Measurements from ENCODE around the gene FES. TPM values are rescaled to one million over a fixed set of nuclear protein-coding genes. Genes with fewer than 3 reads are reported as not detected.
"Not testable (repeated sequence)": the region's sequence is repeated elsewhere in the genome, so short reads cannot be mapped to it uniquely, and the experiment has no call there.

The FES gene
- total and polyA plus RNA-seq, 8 donors = 3.9 to 26.5 (median 9.1) TPM

GRCh38 chr15:90924375-90924774, 40.1 kb downstream of the FES start:
- Histone ChIP-seq H3K4me1 (peaks cover 0 to 9% (median 0%) of the 10 kb centered on the region in 3 donors), H3K36me3 (peaks cover 0 to 20% (median 9%) of the 10 kb centered on the region in 3 donors), H3K27me3 (no peaks in the 10 kb centered on the region), H3K4me3 (no peak overlapping the region), H3K27ac (no peak overlapping the region), H3K9me3 (no peaks in the 10 kb centered on the region)
- no peak for ATAC-seq
- DNase-seq = no peak
- FAIRE-seq = no peak
- intact Hi-C loops (cut with DNase I) = no loop called here
- 84 to 91% methylated on average over 5 of the region's 5 CpGs for WGBS, 2 donors
- TF ChIP-seq, protein P1, sequence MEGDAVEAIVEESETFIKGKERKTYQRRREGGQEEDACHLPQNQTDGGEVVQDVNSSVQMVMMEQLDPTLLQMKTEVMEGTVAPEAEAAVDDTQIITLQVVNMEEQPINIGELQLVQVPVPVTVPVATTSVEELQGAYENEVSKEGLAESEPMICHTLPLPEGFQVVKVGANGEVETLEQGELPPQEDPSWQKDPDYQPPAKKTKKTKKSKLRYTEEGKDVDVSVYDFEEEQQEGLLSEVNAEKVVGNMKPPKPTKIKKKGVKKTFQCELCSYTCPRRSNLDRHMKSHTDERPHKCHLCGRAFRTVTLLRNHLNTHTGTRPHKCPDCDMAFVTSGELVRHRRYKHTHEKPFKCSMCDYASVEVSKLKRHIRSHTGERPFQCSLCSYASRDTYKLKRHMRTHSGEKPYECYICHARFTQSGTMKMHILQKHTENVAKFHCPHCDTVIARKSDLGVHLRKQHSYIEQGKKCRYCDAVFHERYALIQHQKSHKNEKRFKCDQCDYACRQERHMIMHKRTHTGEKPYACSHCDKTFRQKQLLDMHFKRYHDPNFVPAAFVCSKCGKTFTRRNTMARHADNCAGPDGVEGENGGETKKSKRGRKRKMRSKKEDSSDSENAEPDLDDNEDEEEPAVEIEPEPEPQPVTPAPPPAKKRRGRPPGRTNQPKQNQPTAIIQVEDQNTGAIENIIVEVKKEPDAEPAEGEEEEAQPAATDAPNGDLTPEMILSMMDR (IDR thresholded peaks at IDR 0.05) = no peak

DNA sequence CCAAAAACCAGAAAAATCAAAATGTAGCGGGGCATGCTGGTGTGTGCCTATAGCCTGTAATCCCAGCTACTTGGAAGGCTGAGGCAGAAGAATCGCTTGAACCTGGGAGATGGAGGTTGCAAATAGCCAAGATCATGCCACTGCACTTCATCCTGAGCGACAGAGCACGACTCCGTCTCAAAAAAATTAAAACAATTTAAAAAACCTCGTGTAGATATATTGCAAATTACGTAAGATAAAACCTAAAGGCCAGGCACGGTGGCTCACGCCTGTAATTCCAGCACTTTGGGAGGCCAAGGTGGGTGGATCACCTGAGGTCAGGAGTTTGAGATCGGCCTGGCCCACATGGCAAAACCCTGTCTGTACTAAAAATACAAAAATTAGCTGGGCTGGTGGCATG, 42.5 kb downstream of the FES start:
- intact Hi-C loops (cut with DNase I); H3K4me3 ChIP-seq; H3K9me3 ChIP-seq; H3K27ac ChIP-seq; FAIRE-seq; ATAC-seq; H3K36me3 ChIP-seq; H3K27me3 ChIP-seq: not testable (repeated sequence)
- DNase-seq = peak in 1 of 6 donors; percentile 1
- WGBS, 2 donors = 87 to 92% methylated on average over 10 of the region's 10 CpGs
- H3K4me1 ChIP-seq = peaks cover 0 to 21% (median 10%) of the 10 kb centered on the region in 3 donors

DNA sequence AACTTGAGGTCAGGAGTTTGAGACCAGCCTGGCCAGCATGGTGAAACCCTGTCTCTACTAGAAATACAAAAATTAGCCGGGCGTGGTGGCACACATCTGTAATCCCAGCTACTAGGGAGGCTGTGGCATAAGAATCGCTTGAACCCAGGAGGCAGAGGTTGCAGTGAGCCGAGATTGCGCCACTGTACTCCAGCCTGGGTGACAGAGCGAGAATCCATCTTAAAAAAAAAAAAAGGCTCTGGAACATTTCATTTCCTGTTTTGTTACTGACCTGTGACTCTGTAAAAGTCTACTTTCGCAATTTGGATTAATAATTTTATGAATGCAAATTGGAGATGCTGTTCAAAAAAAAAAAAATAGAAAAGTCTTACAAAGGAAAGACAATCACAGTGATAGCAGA, 43.8 kb downstream of the FES start:
- intact Hi-C loops (cut with DNase I); H3K27me3 ChIP-seq; ATAC-seq; H3K9me3 ChIP-seq; H3K4me3 ChIP-seq; H3K36me3 ChIP-seq; FAIRE-seq; H3K27ac ChIP-seq; DNase-seq: not testable (repeated sequence)
- WGBS, 2 donors = 95 to 96% methylated on average over 7 of the region's 7 CpGs
- peaks cover 0 to 21% (median 10%) of the 10 kb centered on the region in 3 donors for H3K4me1 ChIP-seq

GRCh38 chr15:90929246-90930019, 45.1 kb downstream of the FES start:
- H3K9me3 ChIP-seq = no peaks in the 10 kb centered on the region
- H3K4me1 ChIP-seq = peaks cover 0 to 21% (median 11%) of the 10 kb centered on the region in 3 donors
- DNase-seq = peak in 1 of 6 donors; percentile 15
- peak overlapping the region; percentile 71 to 96 (median 84) for H3K27ac ChIP-seq
- H3K36me3 ChIP-seq = no peaks in the 10 kb centered on the region
- TF ChIP-seq, protein P1 (IDR thresholded peaks at IDR 0.05) = no peak
- WGBS, 2 donors = 46 to 51% methylated on average over 21 of the region's 21 CpGs
- intact Hi-C loops (cut with DNase I) = no loop called here
- no peak for ATAC-seq
- H3K27me3 ChIP-seq = no peaks in the 10 kb centered on the region
- H3K4me3 ChIP-seq = peak overlapping the region; percentile 38 to 84 (median 54)
- no peak for FAIRE-seq

GRCh38 chr15:90930861-90931574, 46.7 kb downstream of the FES start:
- no peaks in the 10 kb centered on the region for H3K36me3 ChIP-seq
- no peaks in the 10 kb centered on the region for H3K27me3 ChIP-seq
- WGBS, 2 donors = 44 to 53% methylated on average over 15 of the region's 15 CpGs
- ATAC-seq (no peak), DNase-seq (peak in 1 of 6 donors; percentile 35), FAIRE-seq (no peak)
- intact Hi-C loops (cut with DNase I) = no loop called here
- H3K4me3 ChIP-seq = peak overlapping the region in 3 of 4 donors; percentile 38 to 84 (median 76)
- H3K9me3 ChIP-seq = no peaks in the 10 kb centered on the region
- peaks cover 0 to 25% (median 14%) of the 10 kb centered on the region in 3 donors for H3K4me1 ChIP-seq
- TF ChIP-seq, protein P1 (IDR thresholded peaks at IDR 0.05) = no peak
- H3K27ac ChIP-seq = peak overlapping the region; percentile 91 to 96 (median 92)
